ENCODE data around the gene TMOD2. TPM values are rescaled to one million over a fixed set of nuclear protein-coding genes. Genes with fewer than 3 reads are reported as not detected.

TMOD2 gene
- total and polyA plus RNA-seq, 2 experiments from 2014 or later, result 3.0 to 5.9 TPM

DNA sequence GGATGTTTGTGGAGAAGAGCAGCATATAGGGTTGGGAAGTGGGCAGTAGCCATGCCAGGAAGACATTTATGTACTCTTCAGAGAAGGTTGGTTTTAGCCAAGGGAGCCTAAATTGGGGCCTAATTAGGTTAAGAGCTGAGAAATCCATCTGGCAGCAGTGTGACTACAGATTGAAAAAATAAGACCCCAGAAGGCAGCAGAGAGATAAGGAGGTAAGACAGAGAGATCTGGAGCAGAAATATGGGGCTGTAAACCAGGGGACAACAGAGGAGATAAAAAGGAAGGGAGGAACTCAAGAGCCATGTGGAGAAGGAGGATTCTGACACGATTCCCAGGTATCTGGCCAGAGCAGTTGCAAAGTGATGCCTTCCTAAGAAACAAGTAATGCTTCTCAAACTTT is 37.2 kb upstream of the TMOD2 start:
- H3K27ac Mint-ChIP-seq, result no peak overlapping the region
- peaks cover 2% of the 10 kb centered on the region for H3K27me3 Mint-ChIP-seq (ENCODE audit: insufficient read depth, low read depth, poor library complexity)
- TF ChIP-seq POLR2AphosphoS5 (IDR thresholded peaks at IDR 0.05; ENCODE audit: low read depth) (no peak), EZH2phosphoT487 (IDR thresholded peaks at IDR 0.05; ENCODE audit: unreplicated experiment) (no peak), STAT1 (IDR thresholded peaks at IDR 0.05; ENCODE audit: unreplicated experiment) (no peak), ZNF331 (CRISPR knock-in tag; IDR thresholded peaks at IDR 0.05; ENCODE audit: low read depth) (no peak), NANOG (IDR thresholded peaks at IDR 0.05; ENCODE audit: borderline replicate concordance) (no peak), EZH2 (IDR thresholded peaks at IDR 0.05; ENCODE audit: low read depth, unreplicated experiment) (no peak), ZNF114 (CRISPR knock-in tag; IDR thresholded peaks at IDR 0.05) (no peak), JUNB (IDR thresholded peaks at IDR 0.05; ENCODE audit: unreplicated experiment) (no peak), CREB1 (CRISPR knock-in tag; IDR thresholded peaks at IDR 0.05; ENCODE audit: low read depth) (no peak)
- TF ChIP-seq, protein P1, sequence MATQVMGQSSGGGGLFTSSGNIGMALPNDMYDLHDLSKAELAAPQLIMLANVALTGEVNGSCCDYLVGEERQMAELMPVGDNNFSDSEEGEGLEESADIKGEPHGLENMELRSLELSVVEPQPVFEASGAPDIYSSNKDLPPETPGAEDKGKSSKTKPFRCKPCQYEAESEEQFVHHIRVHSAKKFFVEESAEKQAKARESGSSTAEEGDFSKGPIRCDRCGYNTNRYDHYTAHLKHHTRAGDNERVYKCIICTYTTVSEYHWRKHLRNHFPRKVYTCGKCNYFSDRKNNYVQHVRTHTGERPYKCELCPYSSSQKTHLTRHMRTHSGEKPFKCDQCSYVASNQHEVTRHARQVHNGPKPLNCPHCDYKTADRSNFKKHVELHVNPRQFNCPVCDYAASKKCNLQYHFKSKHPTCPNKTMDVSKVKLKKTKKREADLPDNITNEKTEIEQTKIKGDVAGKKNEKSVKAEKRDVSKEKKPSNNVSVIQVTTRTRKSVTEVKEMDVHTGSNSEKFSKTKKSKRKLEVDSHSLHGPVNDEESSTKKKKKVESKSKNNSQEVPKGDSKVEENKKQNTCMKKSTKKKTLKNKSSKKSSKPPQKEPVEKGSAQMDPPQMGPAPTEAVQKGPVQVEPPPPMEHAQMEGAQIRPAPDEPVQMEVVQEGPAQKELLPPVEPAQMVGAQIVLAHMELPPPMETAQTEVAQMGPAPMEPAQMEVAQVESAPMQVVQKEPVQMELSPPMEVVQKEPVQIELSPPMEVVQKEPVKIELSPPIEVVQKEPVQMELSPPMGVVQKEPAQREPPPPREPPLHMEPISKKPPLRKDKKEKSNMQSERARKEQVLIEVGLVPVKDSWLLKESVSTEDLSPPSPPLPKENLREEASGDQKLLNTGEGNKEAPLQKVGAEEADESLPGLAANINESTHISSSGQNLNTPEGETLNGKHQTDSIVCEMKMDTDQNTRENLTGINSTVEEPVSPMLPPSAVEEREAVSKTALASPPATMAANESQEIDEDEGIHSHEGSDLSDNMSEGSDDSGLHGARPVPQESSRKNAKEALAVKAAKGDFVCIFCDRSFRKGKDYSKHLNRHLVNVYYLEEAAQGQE (IDR thresholded peaks at IDR 0.05; ENCODE audit: unreplicated experiment), result no peak
- TF ChIP-seq, protein P2, sequence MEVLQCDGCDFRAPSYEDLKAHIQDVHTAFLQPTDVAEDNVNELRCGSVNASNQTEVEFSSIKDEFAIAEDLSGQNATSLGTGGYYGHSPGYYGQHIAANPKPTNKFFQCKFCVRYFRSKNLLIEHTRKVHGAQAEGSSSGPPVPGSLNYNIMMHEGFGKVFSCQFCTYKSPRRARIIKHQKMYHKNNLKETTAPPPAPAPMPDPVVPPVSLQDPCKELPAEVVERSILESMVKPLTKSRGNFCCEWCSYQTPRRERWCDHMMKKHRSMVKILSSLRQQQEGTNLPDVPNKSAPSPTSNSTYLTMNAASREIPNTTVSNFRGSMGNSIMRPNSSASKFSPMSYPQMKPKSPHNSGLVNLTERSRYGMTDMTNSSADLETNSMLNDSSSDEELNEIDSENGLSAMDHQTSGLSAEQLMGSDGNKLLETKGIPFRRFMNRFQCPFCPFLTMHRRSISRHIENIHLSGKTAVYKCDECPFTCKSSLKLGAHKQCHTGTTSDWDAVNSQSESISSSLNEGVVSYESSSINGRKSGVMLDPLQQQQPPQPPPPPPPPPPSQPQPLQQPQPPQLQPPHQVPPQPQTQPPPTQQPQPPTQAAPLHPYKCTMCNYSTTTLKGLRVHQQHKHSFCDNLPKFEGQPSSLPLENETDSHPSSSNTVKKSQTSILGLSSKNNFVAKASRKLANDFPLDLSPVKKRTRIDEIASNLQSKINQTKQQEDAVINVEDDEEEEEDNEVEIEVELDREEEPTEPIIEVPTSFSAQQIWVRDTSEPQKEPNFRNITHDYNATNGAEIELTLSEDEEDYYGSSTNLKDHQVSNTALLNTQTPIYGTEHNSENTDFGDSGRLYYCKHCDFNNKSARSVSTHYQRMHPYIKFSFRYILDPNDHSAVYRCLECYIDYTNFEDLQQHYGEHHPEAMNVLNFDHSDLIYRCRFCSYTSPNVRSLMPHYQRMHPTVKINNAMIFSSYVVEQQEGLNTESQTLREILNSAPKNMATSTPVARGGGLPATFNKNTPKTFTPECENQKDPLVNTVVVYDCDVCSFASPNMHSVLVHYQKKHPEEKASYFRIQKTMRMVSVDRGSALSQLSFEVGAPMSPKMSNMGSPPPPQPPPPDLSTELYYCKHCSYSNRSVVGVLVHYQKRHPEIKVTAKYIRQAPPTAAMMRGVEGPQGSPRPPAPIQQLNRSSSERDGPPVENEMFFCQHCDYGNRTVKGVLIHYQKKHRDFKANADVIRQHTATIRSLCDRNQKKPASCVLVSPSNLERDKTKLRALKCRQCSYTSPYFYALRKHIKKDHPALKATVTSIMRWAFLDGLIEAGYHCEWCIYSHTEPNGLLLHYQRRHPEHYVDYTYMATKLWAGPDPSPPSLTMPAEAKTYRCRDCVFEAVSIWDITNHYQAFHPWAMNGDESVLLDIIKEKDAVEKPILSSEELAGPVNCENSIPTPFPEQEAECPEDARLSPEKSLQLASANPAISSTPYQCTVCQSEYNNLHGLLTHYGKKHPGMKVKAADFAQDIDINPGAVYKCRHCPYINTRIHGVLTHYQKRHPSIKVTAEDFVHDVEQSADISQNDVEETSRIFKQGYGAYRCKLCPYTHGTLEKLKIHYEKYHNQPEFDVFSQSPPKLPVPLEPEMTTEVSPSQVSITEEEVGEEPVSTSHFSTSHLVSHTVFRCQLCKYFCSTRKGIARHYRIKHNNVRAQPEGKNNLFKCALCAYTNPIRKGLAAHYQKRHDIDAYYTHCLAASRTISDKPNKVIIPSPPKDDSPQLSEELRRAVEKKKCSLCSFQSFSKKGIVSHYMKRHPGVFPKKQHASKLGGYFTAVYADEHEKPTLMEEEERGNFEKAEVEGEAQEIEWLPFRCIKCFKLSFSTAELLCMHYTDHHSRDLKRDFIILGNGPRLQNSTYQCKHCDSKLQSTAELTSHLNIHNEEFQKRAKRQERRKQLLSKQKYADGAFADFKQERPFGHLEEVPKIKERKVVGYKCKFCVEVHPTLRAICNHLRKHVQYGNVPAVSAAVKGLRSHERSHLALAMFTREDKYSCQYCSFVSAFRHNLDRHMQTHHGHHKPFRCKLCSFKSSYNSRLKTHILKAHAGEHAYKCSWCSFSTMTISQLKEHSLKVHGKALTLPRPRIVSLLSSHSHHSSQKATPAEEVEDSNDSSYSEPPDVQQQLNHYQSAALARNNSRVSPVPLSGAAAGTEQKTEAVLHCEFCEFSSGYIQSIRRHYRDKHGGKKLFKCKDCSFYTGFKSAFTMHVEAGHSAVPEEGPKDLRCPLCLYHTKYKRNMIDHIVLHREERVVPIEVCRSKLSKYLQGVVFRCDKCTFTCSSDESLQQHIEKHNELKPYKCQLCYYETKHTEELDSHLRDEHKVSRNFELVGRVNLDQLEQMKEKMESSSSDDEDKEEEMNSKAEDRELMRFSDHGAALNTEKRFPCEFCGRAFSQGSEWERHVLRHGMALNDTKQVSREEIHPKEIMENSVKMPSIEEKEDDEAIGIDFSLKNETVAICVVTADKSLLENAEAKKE (CRISPR knock-in tag; IDR thresholded peaks at IDR 0.05), result no peak
- TF ChIP-seq, protein P3, sequence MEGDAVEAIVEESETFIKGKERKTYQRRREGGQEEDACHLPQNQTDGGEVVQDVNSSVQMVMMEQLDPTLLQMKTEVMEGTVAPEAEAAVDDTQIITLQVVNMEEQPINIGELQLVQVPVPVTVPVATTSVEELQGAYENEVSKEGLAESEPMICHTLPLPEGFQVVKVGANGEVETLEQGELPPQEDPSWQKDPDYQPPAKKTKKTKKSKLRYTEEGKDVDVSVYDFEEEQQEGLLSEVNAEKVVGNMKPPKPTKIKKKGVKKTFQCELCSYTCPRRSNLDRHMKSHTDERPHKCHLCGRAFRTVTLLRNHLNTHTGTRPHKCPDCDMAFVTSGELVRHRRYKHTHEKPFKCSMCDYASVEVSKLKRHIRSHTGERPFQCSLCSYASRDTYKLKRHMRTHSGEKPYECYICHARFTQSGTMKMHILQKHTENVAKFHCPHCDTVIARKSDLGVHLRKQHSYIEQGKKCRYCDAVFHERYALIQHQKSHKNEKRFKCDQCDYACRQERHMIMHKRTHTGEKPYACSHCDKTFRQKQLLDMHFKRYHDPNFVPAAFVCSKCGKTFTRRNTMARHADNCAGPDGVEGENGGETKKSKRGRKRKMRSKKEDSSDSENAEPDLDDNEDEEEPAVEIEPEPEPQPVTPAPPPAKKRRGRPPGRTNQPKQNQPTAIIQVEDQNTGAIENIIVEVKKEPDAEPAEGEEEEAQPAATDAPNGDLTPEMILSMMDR (conservative IDR thresholded peaks at IDR 0.05; ENCODE audit: low read depth in 2 of 2), result no peak
- TF ChIP-seq, protein P4, sequence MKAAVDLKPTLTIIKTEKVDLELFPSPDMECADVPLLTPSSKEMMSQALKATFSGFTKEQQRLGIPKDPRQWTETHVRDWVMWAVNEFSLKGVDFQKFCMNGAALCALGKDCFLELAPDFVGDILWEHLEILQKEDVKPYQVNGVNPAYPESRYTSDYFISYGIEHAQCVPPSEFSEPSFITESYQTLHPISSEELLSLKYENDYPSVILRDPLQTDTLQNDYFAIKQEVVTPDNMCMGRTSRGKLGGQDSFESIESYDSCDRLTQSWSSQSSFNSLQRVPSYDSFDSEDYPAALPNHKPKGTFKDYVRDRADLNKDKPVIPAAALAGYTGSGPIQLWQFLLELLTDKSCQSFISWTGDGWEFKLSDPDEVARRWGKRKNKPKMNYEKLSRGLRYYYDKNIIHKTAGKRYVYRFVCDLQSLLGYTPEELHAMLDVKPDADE (IDR thresholded peaks at IDR 0.05), result no peak
- peaks cover 7% of the 10 kb centered on the region; the same call in 2 of the 3 replicates for H3K4me1 Mint-ChIP-seq
- ATAC-seq (no peak), DNase-seq (ENCODE audit: low spot score) (no peak)
- no peak overlapping the region for H3K4me3 Mint-ChIP-seq
- H4K20me1 ChIP-seq (replicated peaks; ENCODE audit: insufficient read depth), result no peaks in the 10 kb centered on the region
- no peak overlapping the region for H3K4me3 ChIP-seq
- no peaks in the 10 kb centered on the region for H3F3A ChIP-seq (replicated peaks; ENCODE audit: low read depth)
- H3K9me3 Mint-ChIP-seq, result no peaks in the 10 kb centered on the region
- H3K36me3 ChIP-seq (ENCODE audit: insufficient read depth), result no peaks in the 10 kb centered on the region
- H3K79me2 ChIP-seq (replicated peaks; ENCODE audit: insufficient read depth), result no peaks in the 10 kb centered on the region
- no peak overlapping the region for H3K27ac ChIP-seq (ENCODE audit: low read depth)
- no peaks in the 10 kb centered on the region for H3K4me1 ChIP-seq (ENCODE audit: insufficient read depth)
- H3K36me3 Mint-ChIP-seq (ENCODE audit: low read depth), result peaks cover 30% of the 10 kb centered on the region
- H3K27me3 ChIP-seq (ENCODE audit: insufficient read depth), result no peaks in the 10 kb centered on the region
- no peak overlapping the region for H2AFZ ChIP-seq
- no peak overlapping the region for H3K4me2 ChIP-seq
- H3K9me2 ChIP-seq (ENCODE audit: insufficient read depth), result no peaks in the 10 kb centered on the region
